Raji (cell line): ENCODE results near the gene ATAD5.

Experiments used
- POLR2A ChIP-seq: IDR thresholded peaks from 2 replicates; pipeline ENCODE4 v1.6.1; 2011; ENCODE audit warnings: low read depth, low read length, control low read depth; ENCODE audit not compliant: insufficient read depth

The ATAD5 gene

DNA sequence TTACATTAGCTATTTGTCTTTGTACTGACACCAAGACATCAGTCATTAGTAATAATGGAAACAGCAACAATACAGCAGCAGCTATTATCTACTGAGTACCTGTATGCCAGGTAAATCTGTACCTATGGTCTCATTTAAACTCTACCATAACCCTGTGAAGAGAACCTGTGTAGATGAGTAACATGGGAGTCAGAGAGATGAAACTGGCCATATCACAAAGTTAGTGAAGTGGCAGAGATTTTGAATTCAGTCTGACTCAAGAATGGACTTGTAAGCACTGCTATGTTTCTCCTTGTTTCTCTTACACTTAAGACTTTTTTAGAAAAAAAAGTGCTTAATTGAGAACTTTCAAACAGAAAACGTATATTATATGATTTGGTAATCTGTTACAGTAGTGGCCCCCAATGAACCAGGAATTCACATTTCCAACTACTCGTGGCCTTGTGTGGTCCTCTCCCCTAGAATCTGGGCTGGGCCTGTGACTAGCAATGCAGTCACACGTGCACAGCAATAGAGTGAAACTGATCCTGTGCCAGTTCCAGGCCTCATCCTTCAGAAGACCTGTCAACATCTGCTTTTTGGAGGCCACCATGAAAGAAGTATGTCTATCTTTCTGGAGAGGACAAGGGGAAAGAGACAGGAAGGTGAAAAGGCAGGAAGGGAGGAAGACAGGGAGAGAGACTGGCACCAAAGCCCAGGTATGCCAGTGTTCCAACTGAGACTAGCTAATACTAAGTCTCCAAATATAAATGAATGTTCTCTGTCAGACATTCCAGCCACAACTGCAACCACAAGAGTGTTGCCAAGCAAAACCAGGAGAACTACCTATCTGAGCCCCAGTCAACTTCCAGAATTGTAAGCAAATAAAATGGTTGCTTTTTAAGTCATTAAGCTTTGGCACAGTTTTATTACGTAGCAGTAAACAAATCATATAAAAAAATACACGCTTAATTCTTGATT, 19.3 kb upstream of the ATAD5 start:
- TF ChIP-seq POLR2A: no peak

DNA sequence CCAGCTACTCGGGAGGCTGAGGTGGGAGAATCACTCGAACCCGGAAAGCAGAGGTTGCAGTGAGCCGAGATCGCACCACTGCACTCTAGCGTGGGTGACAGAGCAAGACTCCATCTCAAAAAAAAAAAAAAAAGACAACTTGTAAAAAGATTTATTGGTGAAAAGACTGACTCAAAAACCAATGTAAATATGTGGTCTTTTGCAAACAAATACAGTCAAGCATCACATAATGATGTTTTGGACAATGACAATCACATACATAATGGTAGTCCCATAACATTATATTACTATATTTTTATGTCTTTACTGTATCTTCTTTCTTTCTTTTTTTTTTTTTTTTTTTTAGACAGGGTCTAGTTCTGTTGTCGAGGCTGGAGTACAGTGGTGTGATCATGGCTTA, 15.6 kb upstream of the ATAD5 start:
- TF ChIP-seq POLR2A: no peak

DNA sequence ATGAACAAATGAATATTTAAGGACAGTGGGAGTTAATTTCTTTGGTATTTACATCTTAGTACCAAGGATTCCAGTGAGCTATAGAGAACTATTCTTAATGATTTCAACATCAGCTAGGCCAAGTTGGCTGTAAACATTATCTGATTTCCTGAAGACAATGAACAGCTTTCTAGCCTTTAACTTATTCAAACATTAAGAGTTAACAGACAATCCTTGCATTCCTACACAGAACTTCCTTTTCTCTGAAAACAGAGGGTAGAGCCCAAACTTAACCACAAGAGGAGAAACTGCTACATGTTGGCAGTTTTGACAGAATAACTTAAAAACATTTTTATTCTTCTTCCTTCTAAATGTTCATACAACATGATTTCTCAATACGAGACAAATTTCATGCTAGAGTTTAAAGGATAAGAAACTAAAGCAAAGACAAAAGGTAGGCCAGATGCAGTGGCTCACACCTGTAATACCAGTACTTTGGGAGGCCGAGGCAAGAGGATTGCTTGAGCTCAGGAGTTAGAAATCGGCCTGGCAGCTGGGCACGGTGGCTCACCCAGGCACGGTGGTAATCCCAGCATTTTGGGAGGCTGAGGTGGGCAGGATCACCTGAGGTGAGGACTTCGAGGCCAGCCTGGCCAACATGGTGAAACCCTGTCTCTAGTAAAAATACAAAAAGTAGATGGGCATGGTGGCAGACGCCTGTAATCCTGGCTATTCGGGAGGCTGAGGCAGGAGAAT, 11.6 kb upstream of the ATAD5 start:
- no peak for TF ChIP-seq POLR2A

DNA sequence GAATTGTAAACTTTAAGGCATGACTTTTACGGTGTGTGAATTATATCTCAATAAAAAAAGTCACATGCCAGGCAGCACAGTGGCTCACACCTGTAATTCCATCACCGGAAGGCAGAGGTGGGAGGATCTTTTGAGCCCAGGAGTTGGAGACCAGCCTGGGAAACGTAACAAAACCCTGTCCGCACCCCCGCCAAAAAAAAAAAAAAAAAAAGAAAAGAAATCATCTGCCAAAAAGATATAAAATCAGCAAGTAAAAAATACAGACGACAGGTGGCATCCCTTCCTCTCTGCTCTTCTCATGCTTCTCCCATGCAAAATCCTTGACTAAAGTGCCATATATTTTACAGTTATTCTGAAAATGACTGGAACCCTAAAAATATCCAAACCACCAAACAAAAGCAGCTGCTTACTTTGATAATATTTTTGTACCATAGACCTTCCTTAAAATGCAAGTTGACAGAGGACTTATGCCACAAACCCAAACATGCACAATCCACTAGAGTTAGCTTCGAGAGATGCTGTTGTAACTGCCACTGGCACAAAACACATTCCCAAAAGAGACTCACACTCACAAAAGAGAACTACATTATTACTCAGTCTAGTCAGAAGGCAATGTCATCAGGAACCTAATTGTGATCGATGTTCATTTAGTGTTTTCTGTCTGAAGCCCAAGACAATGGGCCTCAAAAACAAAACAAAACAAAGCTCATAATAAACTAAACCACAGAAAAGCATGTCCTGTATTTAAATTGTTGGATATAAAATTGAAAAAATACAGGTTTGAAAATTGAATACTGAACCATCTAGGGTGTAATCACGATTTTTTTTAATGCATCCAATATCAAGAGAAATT, 9.7 kb upstream of the ATAD5 start:
- TF ChIP-seq POLR2A: no peak

DNA sequence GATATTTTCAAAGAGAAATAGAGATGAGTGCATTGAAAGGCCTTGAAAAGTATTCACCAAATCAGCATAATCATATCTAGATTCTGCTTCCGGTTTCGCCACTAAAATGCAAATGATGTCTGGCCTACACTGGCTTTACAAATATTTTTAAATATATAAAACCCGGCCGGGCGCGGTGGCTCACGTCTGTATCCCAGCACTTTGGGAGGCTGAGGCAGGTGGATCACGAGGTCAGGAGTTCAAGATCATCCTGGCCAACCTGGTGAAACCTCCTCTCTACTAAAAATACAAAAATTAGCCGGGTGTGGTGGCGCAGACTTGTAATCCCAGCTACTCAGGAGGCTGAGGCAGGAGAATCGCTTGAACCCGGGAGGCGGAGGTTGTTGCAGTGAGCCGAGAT, 8.8 kb upstream of the ATAD5 start:
- TF ChIP-seq POLR2A: peak; percentile 43; the same call in 1 of the 2 replicates

DNA sequence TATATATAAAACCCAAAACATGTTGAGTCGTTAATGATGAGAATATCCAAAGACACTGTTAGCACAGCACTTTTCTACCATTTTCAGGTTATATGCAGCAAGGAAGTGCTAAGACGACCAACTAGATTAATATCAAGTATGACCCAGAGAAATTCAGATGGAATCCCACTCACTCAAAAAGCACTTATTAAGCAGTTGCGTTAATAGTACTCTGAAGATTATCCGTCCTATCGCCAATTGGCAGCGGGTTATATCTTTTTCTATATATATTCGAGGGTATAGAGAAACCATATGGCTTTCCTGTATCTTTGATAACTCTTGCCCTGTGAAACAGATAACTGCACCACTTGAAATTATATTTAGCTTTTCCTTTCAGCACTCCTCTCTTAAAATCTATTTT, 8.3 kb upstream of the ATAD5 start:
- TF ChIP-seq POLR2A: no peak

DNA sequence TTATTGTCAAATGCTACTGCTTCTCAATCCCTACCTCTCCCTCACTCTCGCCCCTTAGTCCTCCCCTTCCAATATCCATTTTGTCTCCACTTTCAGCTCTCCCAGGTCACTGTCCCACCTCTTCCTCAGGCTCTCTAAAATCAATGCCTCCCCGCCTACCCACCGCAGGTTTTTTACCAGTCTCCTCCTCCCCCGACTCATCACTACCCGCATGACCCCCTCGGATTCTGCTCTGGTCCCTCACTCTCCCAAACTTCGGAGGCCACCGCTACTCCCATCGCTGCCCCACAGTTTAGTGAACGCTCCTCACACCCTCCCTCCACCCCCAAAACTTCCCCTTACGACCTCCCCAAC, 7.8 kb upstream of the ATAD5 start:
- no peak for TF ChIP-seq POLR2A

DNA sequence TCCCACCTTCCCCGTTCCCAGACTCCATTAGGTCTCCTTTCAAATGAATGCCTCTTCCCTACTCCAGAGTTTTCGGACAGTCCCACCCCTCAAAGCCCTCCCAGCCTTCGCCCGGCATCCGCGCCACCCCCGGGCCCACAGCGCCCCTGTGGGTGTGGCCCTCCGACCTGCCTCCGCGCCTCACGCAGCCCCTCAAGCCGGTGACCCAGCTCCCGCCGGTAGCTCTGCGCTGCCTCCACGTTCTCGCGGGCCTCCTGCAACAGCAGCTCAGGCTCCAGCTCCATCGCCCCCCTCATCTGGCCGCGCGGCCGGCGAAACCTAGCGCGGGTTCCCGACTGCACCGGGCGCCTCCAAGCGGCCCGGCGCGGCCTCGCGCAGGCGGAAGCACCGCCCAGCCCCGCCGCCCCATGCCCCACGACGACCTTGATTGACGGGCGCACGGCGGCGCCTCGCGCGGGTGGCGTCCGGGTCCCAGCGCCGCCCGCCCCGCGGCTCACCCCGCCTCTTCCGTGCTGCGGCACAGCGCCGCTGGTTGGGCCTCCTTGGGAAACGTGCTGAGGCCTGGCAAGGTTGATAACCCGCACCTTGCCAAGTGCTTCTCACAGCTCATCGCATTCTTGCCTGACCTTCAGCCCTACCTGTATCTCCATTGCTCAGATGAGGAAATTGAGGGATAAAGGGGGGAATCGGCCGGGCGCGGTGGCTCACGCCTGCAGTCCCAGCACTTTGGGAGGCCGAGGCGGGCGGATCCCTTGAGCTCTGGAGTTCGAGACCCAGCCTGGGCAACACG, 7.2 kb upstream of the ATAD5 start, which contains the start of gene CRLF3:
Gene CRLF3, minus strand, starts transcription at position 337 of the 790 bp plus-strand sequence. Its CDS starts 41 bp downstream, at position 296.
- TF ChIP-seq POLR2A: peak; percentile 83

DNA sequence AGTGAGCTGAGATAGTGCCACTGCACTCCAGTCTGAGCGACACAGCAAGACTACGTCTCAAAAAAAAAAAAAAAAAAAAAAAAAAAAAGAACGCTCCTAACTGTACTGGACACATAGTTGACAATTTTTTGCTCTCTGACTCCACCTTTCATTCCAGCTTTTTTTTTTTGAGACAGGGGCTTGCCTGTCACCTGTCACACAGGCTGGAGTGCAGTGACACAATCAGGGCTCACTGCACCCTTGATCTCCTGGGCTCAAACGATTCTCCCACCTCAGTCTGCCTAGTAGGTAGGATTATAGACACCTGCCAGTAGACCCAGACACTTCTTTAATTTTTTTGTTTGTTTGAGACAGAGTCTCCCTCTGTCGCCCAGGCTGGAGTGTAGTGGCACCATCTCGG, 4.7 kb upstream of the ATAD5 start:
- no peak for TF ChIP-seq POLR2A

DNA sequence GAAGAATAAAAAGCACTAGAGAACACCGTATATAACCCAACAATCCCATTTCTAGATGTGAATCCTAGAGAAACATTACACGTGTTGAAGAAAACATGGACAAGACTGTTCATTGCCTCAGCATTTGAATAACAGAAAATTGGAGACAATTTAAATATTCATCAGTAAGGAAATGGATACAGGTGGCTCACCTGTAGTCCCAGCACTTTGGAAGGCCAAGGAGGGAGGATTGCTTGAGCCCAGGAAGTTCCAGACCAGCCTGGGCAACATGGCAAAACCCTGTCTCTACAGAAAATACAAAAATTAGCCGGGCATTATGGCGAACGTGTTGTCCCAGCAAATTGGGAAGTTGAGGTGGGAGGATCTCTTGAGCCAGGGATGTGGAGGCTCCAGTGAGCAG, 2.7 kb upstream of the ATAD5 start:
- no peak for TF ChIP-seq POLR2A

DNA sequence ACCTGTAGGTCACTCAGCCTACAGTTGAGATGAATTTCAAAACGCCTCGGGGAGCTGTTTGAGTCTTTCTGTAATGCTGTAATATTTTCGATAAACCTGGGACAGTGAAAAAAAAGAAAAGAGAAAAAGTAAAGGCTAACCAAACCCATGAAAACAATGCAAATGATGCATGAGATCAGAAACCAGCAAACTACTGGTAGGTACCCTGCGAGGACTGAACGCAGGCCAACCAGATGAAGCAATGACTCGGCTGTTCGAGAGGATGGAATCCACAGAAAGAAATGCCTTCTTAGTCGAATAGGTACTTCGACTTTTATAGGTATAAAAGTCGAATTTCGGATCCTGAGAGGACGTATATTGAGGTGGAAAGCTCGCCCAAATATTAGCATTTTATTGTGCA, 509 bp upstream of the ATAD5 start:
- no peak for TF ChIP-seq POLR2A

DNA sequence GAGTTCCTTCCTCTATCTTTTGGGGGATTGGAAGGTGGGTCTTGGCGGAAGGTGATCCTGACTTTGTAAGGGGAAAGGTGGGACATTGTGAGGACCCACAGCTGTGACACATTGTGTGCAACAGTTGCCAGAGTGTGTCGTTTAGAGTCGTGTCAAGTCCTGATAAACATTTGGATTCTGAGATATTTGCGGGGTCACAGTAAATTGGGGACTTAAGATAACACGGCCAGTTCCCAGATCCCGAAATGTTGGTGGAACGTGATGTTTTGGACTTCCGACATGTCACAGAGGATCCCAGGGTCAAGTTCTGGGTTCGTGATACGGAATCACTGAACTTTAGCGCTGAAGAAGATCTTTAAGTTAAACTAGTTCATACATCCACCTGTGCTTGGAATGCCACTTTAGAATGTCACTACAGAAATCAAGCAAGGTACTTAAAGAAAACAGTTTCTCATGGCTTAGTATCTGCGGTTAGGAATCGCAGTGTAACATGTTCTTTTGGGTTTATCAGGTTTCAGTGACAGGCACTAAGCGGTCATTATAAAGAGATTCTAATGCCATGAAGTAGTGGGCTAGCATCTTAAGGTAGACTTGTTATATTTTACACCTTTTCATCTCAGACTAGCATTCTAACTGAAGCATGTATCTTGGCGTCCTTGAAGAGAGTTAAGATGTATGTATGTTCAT, 815 bp downstream of the ATAD5 start:
- TF ChIP-seq POLR2A: no peak

DNA sequence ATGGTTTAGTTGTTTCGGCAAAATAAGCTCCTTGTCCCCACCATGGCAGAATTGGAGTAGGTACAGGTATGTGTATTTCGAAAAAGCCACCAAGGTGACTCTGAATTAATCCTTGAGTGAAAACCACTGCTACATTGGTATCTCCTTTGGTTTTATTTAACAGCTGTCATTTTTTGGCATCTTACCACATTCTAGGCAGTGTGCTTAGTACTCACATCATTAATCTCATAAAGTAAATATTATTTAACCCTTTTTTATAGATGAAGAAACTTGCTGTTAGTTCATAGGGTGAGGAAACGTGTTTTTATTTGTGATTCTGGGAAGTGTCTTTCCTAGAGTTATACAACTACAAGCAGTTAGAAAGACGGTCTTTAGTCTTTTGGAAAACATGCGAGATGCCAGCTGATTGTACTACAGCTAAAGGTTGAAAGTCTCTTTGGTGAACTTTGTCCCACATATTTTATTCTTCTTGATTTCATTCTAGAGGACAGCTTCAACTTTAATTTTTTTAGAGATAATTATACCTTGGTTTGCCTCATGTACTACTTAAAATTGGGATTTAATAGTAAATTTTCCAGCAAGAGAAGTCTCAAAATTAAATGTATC, 6.5 kb downstream of the ATAD5 start:
- TF ChIP-seq POLR2A: no peak
